Pancreas (tissue), 10 donors: ENCODE results near the gene IL13RA2. TPM values are rescaled to one million over a fixed set of nuclear protein-coding genes. Genes with fewer than 3 reads are reported as not detected.
A peak's percentile ranks its signal among the peaks of the same experiment; 100 is the strongest.

Experiments
- ATAC-seq, 4 donors: fragments of 200-7000 bp; cut with Tn5 transposase; one replicate each; pipeline versions ENCODE4 v1.8.0 to v1.9.1; 2020; ENCODE audit warnings: mild to moderate bottlenecking in 4 of 4, moderate library complexity in 4 of 4
- DNase-seq, 6 donors: peaks; one replicate each; pipeline ENCODE4 v3.0.0-alpha.2; 2020
- FAIRE-seq: peaks from 2 replicates; lab custom pipeline; 2012; peaks lifted over from hg19 to GRCh38; lab: Jason Lieb, UNC
- H3K27ac ChIP-seq, 4 donors: fragments of 200-600 bp; sonication (generic); 1 replicate in 3 of 4; 2 replicates in 1 of 4; pipeline versions ENCODE4 v1.5.0 to v1.8.0; 2020
- H3K27me3 ChIP-seq, 4 donors: fragments of 200-600 bp; one replicate each; pipeline ENCODE4 v1.8.0; 2021
- H3K36me3 ChIP-seq, 3 donors: fragments of 200-600 bp; sonication (generic) in 1 of 3; one replicate each; pipeline versions ENCODE4 v1.5.0 to v1.8.0; 2020 to 2021
- H3K4me1 ChIP-seq, 3 donors: fragments of 200-600 bp; one replicate each; pipeline ENCODE4 v1.8.0; 2021
- H3K4me3 ChIP-seq, 4 donors: fragments of 200-600 bp; sonication (generic) in 2 of 4; one replicate each; pipeline versions ENCODE4 v1.5.0 to v1.8.0; 2020 to 2021
- H3K9me3 ChIP-seq, 4 donors: fragments of 200-600 bp; one replicate each; pipeline ENCODE4 v1.8.0; 2021
- CTCF ChIP-seq, 4 donors: fragments of 200-600 bp; sonication (generic) in 3 of 4; IDR thresholded peaks; one replicate each; pipeline versions ENCODE4 v1.5.0 to v1.8.0; 2021; ENCODE audit warnings: antibody characterized with exemption in 4 of 4
- WGBS, 2 donors: extraction: QIAGEN DNeasy Blood & Tissue Kit; methylation state at CpG; one replicate each; pipeline ENCODE4 v1.1.7; 2013; 5-methylcytosine and 5-hydroxymethylcytosine counted together
- intact Hi-C, 3 donors: fragments of 100-400 bp; cut with DNase I; formaldehyde crosslinking; loops; one replicate each; pipeline versions ENCODE4 v1.11.1 to v1.14.2; 2022
- polyA plus RNA-seq, 2 donors: library from polyadenylated mRNA; stranded (reverse); fragments of 200-250 nt; gene quantifications; one replicate each; pipeline ENCODE4 v1.2.3, GENCODE V29; 2013
- total RNA-seq, 6 donors: library from RNA; stranded (reverse); fragmentation: NEBNext Ultra II Directional in 4 of 6; extraction: Animal tissue kit (Norgen Biotek cat#: 25700) in 4 of 6; gene quantifications; one replicate each; pipeline versions ENCODE4 v1.2.1 to v1.2.4, GENCODE V29; 2021 to 2023
- donor health status: healthy with polysubstance abuse.
- donor health status: DM: no; HTN: no; CAD: no; lungs with moderate emphysema.
- donor health status: DM: no; HTN: no; CAD: no.
- donor health status: control.
- donor health status: control.
- donor health status: Bipolar disorder and iron deficiency.
- donor health status: DM: yes; HTN: yes; CAD: no.
- donor health status: DM: no; HTN: no; CAD: no.
- donor health status: DM: no; HTN: no; CAD: no.
- donor health status: DM: yes; HTN: yes; CAD: no.

The IL13RA2 gene
- under 1 TPM in 1 of 6 donors, not detected in 5; 0.28 TPM for total RNA-seq
- under 1 TPM in 1 of 2 donors, not detected in 1; 0.09 TPM for polyA plus RNA-seq

GRCh38 chrX:115017455-115017854, at the start of gene IL13RA2:
Gene IL13RA2 (minus strand): TSS chrX:115017616. CDS start chrX:115017269, 347 bp downstream.
- 62 to 63% methylated on average over 11 of the region's 11 CpGs for WGBS, 2 donors
- FAIRE-seq, result no peak
- H3K27ac ChIP-seq, result no peak within 1 kb of the TSS

GRCh38 chrX:115065304-115065703, 47.9 kb upstream of the IL13RA2 start:
- FAIRE-seq, result no peak
- ATAC-seq, result no peak
- H3K4me3 ChIP-seq, result no peak overlapping the region

More at GRCh38 chrX:115017455-115017854, at the start of gene IL13RA2:
- peaks cover 0 to 8% (median 0%) of the 10 kb centered on the region in 4 donors for H3K27me3 ChIP-seq
- H3K4me1 ChIP-seq, result no peaks in the 10 kb centered on the region
- H3K4me3 ChIP-seq, result no peak within 1 kb of the TSS
- intact Hi-C loops, result no loop called here
- TF ChIP-seq CTCF (IDR thresholded peaks at IDR 0.05), result no peak
- ATAC-seq (no peak), DNase-seq (no peak)
- no peaks in the 10 kb centered on the region for H3K36me3 ChIP-seq
- H3K9me3 ChIP-seq, result no peaks in the 10 kb centered on the region

GRCh38 chrX:115060013-115060412, 42.6 kb upstream of the IL13RA2 start:
- Histone ChIP-seq H3K27ac (no peak overlapping the region), H3K27me3 (peaks cover 0 to 22% (median 0%) of the 10 kb centered on the region in 4 donors), H3K4me3 (no peak overlapping the region), H3K36me3 (no peaks in the 10 kb centered on the region), H3K4me1 (no peaks in the 10 kb centered on the region), H3K9me3 (no peaks in the 10 kb centered on the region)
- DNase-seq (no peak), ATAC-seq (no peak), FAIRE-seq (no peak)
- WGBS, 2 donors, result 14 to 17% methylated on average over 2 of the region's 2 CpGs
- intact Hi-C loops, result no loop called here
- TF ChIP-seq CTCF (IDR thresholded peaks at IDR 0.05), result no peak

More at GRCh38 chrX:115065304-115065703, 47.9 kb upstream of the IL13RA2 start:
- no peak for TF ChIP-seq CTCF (IDR thresholded peaks at IDR 0.05)
- H3K36me3 ChIP-seq, result no peaks in the 10 kb centered on the region
- H3K9me3 ChIP-seq, result no peaks in the 10 kb centered on the region
- DNase-seq, result no peak
- intact Hi-C loops, result no loop called here
- peaks cover 0 to 3% (median 0%) of the 10 kb centered on the region in 4 donors for H3K27me3 ChIP-seq
- no peak overlapping the region for H3K27ac ChIP-seq
- no peaks in the 10 kb centered on the region for H3K4me1 ChIP-seq

GRCh38 chrX:115058276-115058675, 40.9 kb upstream of the IL13RA2 start:
- no peak for TF ChIP-seq CTCF (IDR thresholded peaks at IDR 0.05)
- H3K4me1 ChIP-seq, result no peaks in the 10 kb centered on the region
- intact Hi-C loops, result no loop called here
- H3K4me3 ChIP-seq, result no peak overlapping the region
- H3K27ac ChIP-seq, result no peak overlapping the region
- FAIRE-seq (peak; percentile 84), ATAC-seq (peak in 2 of 4 donors; percentile 25 to 50), DNase-seq (no peak)
- peaks cover 0 to 22% (median 1%) of the 10 kb centered on the region in 4 donors for H3K27me3 ChIP-seq
- no peaks in the 10 kb centered on the region for H3K9me3 ChIP-seq
- WGBS, 2 donors, result 58 to 67% methylated on average over 3 of the region's 3 CpGs
- H3K36me3 ChIP-seq, result no peaks in the 10 kb centered on the region

GRCh38 chrX:115054876-115055275, 37.5 kb upstream of the IL13RA2 start:
- H3K36me3 ChIP-seq, result no peaks in the 10 kb centered on the region
- no peak for TF ChIP-seq CTCF (IDR thresholded peaks at IDR 0.05)
- ATAC-seq (no peak), DNase-seq (no peak), FAIRE-seq (no peak)
- H3K27me3 ChIP-seq, result peaks cover 0 to 23% (median 1%) of the 10 kb centered on the region in 4 donors
- intact Hi-C loops, result no loop called here
- H3K27ac ChIP-seq, result no peak overlapping the region
- 50 to 51% methylated on average over 3 of the region's 3 CpGs for WGBS, 2 donors
- H3K9me3 ChIP-seq, result no peaks in the 10 kb centered on the region
- no peak overlapping the region for H3K4me3 ChIP-seq
- no peaks in the 10 kb centered on the region for H3K4me1 ChIP-seq
